IMR-90 (cell line): Measurements from ENCODE around the gene LRRC7. TPM values are rescaled to one million over a fixed set of nuclear protein-coding genes. Genes with fewer than 3 reads are reported as not detected.

Experiments used
- ATAC-seq: fragments of 200-7000 bp; cut with Tn5 transposase; 2 replicates; pipeline ENCODE4 v1.9.1; 2020; ENCODE audit warnings: low read depth, mild to moderate bottlenecking, moderate library complexity
- BruUV-seq: library from RNA; stranded (reverse); fragments of 400-500 nt; replicated peaks from 2 replicates; lab custom pipeline; 2021; lab: Mats Ljungman, UMichigan
- CTCF ChIA-PET: fragments of 300-600 bp; formaldehyde crosslinking; extraction: SDS; loops from one replicate; lab custom pipeline; 2021; ENCODE audit warnings: antibody characterized with exemption; lab: Yijun Ruan, JAX
- POLR2A ChIA-PET: fragments of 300-600 bp; sonication (Branson Sonifier 250); formaldehyde crosslinking; loops from one replicate; lab custom pipeline; 2022; ENCODE audit warnings: antibody characterized with exemption; ENCODE audit not compliant: unreplicated experiment; lab: Charles Lee
- DNase-seq: peaks from one replicate; pipeline ENCODE4 v3.0.0; 2013
- H2AFZ ChIP-seq: replicated peaks from 2 replicates; pipeline ENCODE3; 2013; ENCODE audit warnings: low read length, mild to moderate bottlenecking; ENCODE audit not compliant: poor library complexity
- H2AK5ac ChIP-seq: 2 replicates; pipeline ENCODE4 v1.6.1; 2013; ENCODE audit warnings: low read depth, low read length, inconsistent platforms
- H2AK9ac ChIP-seq: replicated peaks from 2 replicates; pipeline ENCODE3; 2013; ENCODE audit warnings: mild to moderate bottlenecking, low read depth, low read length, moderate library complexity; ENCODE audit not compliant: poor library complexity
- H2BK120ac ChIP-seq: 2 replicates; pipeline ENCODE4 v1.6.1; 2013; ENCODE audit warnings: low read depth, low read length, inconsistent platforms
- H2BK15ac ChIP-seq: 3 replicates; pipeline ENCODE4 v1.6.1; 2013; ENCODE audit warnings: low read depth, low read length, inconsistent platforms
- H2BK20ac ChIP-seq: 2 replicates; pipeline ENCODE4 v1.6.1; 2013; ENCODE audit warnings: low read depth, mild to moderate bottlenecking, inconsistent platforms, low read length, moderate library complexity
- H2BK5ac ChIP-seq: 2 replicates; pipeline ENCODE4 v1.6.1; 2013; ENCODE audit warnings: mild to moderate bottlenecking, low read depth, low read length, inconsistent platforms; ENCODE audit not compliant: poor library complexity, severe bottlenecking
- H3K14ac ChIP-seq: replicated peaks from 2 replicates; pipeline ENCODE4 v1.6.1; 2013; ENCODE audit warnings: low read depth, low read length, inconsistent platforms
- H3K18ac ChIP-seq: 2 replicates; pipeline ENCODE4 v1.6.1; 2013; ENCODE audit warnings: low read depth, low read length, control low read depth
- H3K23ac ChIP-seq: 2 replicates; pipeline ENCODE4 v1.6.1; 2013; ENCODE audit warnings: low read depth, low read length, inconsistent platforms
- H3K27ac ChIP-seq: 2 replicates; pipeline ENCODE4 v1.5.1; 2013; ENCODE audit warnings: mild to moderate bottlenecking, control low read depth, low read length; ENCODE audit not compliant: insufficient read depth
- H3K27me3 ChIP-seq: 2 replicates; pipeline ENCODE4 v1.6.1; 2013; ENCODE audit warnings: low read length; ENCODE audit not compliant: control insufficient read depth, insufficient read depth
- H3K36me3 ChIP-seq: 2 replicates; pipeline ENCODE4 v1.6.1; 2013; ENCODE audit warnings: low read length, mixed read lengths; ENCODE audit not compliant: control insufficient read depth, insufficient read depth
- H3K4ac ChIP-seq: 2 replicates; pipeline ENCODE4 v1.6.1; 2013; ENCODE audit warnings: low read depth, low read length, inconsistent platforms
- H3K4me1 ChIP-seq: 2 replicates; pipeline ENCODE4 v1.6.1; 2013; ENCODE audit warnings: low read length, mixed read lengths; ENCODE audit not compliant: control insufficient read depth, insufficient read depth
- H3K4me2 ChIP-seq: 2 replicates; pipeline ENCODE4 v1.6.1; 2013; ENCODE audit warnings: low read depth, mild to moderate bottlenecking, control low read depth, low read length, moderate library complexity
- H3K4me3 ChIP-seq: 2 replicates; pipeline ENCODE4 v1.5.1; 2013; ENCODE audit warnings: low read depth, mild to moderate bottlenecking, control low read depth, low read length, moderate library complexity; ENCODE audit not compliant: insufficient read depth
- H3K56ac ChIP-seq: 2 replicates; pipeline ENCODE4 v1.6.1; 2013; ENCODE audit warnings: low read length, inconsistent platforms; ENCODE audit not compliant: insufficient read depth; ENCODE audit errors: extremely low read depth
- H3K79me1 ChIP-seq, 2 experiments: 2 replicates each; pipeline ENCODE4 v1.6.1; 2013; ENCODE audit warnings: low read length in 2 of 2, inconsistent platforms in 1 of 2, low read depth in 1 of 2
- H3K9ac ChIP-seq: 2 replicates; pipeline ENCODE4 v1.6.1; 2013; ENCODE audit warnings: low read depth, low read length, control low read depth
- H3K9me1 ChIP-seq: 2 replicates; pipeline ENCODE4 v1.6.1; 2013; ENCODE audit warnings: low read length, inconsistent platforms; ENCODE audit not compliant: insufficient read depth
- H3K9me3 ChIP-seq: 2 replicates; pipeline ENCODE4 v1.6.1; 2013; ENCODE audit warnings: low read length; ENCODE audit not compliant: control insufficient read depth, insufficient read depth
- H4K20me1 ChIP-seq: 2 replicates; pipeline ENCODE4 v1.6.1; 2013; ENCODE audit warnings: low read length, inconsistent platforms; ENCODE audit not compliant: insufficient read depth
- H4K5ac ChIP-seq: 2 replicates; pipeline ENCODE4 v1.6.1; 2013; ENCODE audit warnings: mild to moderate bottlenecking, low read depth, low read length, control low read depth
- H4K8ac ChIP-seq, 2 experiments: 2 replicates each; pipeline ENCODE4 v1.6.1; 2013; ENCODE audit warnings: low read depth in 2 of 2, low read length in 2 of 2, control low read depth in 1 of 2, inconsistent platforms in 1 of 2
- H4K91ac ChIP-seq: 2 replicates; pipeline ENCODE4 v1.6.1; 2013; ENCODE audit warnings: low read depth, low read length, inconsistent platforms; ENCODE audit not compliant: insufficient read depth
- CEBPB ChIP-seq: IDR thresholded peaks from 2 replicates; pipeline ENCODE4 v1.6.1; 2012; ENCODE audit warnings: low read depth, low read length, improper control_type of control experiment
- CHD1 ChIP-seq: IDR thresholded peaks from 2 replicates; pipeline ENCODE4 v1.6.1; 2012; ENCODE audit warnings: low read depth, low read length, improper control_type of control experiment
- CTCF ChIP-seq: conservative IDR thresholded peaks from 2 replicates; pipeline ENCODE4 v1.5.1; 2012; ENCODE audit warnings: mild to moderate bottlenecking, low read depth, low read length, improper control_type of control experiment
- ELK1 ChIP-seq: fragments of 150-350 bp; IDR thresholded peaks from 2 replicates; pipeline ENCODE4 v1.6.1; 2016; ENCODE audit warnings: low read depth, mild to moderate bottlenecking, low read length, moderate library complexity, borderline replicate concordance
- FOS ChIP-seq: fragments of 150-350 bp; IDR thresholded peaks from 2 replicates; pipeline ENCODE4 v1.6.1; 2016; ENCODE audit warnings: low read depth, low read length
- MAFK ChIP-seq: IDR thresholded peaks from 2 replicates; pipeline ENCODE4 v1.6.1; 2012; ENCODE audit warnings: low read depth, low read length, improper control_type of control experiment
- MAZ ChIP-seq: IDR thresholded peaks from 2 replicates; pipeline ENCODE4 v1.6.1; 2012; ENCODE audit warnings: low read depth, mild to moderate bottlenecking, low read length, improper control_type of control experiment, moderate library complexity, borderline replicate concordance
- POLR2A ChIP-seq: IDR thresholded peaks from 2 replicates; pipeline ENCODE4 v1.6.1; 2012; ENCODE audit warnings: mild to moderate bottlenecking, low read depth, low read length
- RFX5 ChIP-seq: IDR thresholded peaks from 2 replicates; pipeline ENCODE4 v1.8.0; 2012; ENCODE audit warnings: low read depth, mild to moderate bottlenecking, low read length, moderate library complexity
- SMC3 ChIP-seq: fragments of 150-350 bp; IDR thresholded peaks from 2 replicates; pipeline ENCODE4 v1.6.1; 2016; ENCODE audit warnings: low read depth, mild to moderate bottlenecking, antibody characterized with exemption, low read length, moderate library complexity
- WGBS, 2 experiments: methylation state at CpG; one replicate each; pipeline versions ENCODE4 v1.1.5 to v1.1.7; 2013; ENCODE audit warnings: missing lambda C conversion rate in 2 of 2; ENCODE audit not compliant: insufficient read length in 1 of 2; ENCODE audit errors: extremely low coverage in 2 of 2; 5-methylcytosine and 5-hydroxymethylcytosine counted together
- dilution Hi-C: fragments of 300-500 bp; cut with HindIII; formaldehyde crosslinking; loops from one replicate; pipeline ENCODE4 v1.14.3; 2018; ENCODE audit warnings: low sequenced_read_pairs; ENCODE audit not compliant: unreplicated experiment
- in situ Hi-C: fragments of 300-500 bp; cut with MboI; formaldehyde crosslinking; loops from 3 replicates; pipeline ENCODE4 v1.14.3; 2019; ENCODE audit warnings: low sequenced_read_pairs, inconsistent platforms, mixed read lengths
- intact Hi-C: fragments of 100-400 bp; cut with micrococcal nuclease; formaldehyde crosslinking; loops from 2 replicates; pipeline ENCODE4 v1.10.0; 2022
- polyA plus RNA-seq, 3 experiments: library from polyadenylated mRNA; depleted of rRNA; stranded (reverse); fragments of >200 nt; gene quantifications; 2 replicates each; pipeline ENCODE4 v1.2.3, GENCODE V29; 2012; ENCODE audit warnings: low replicate concordance in 1 of 3
- total RNA-seq: library from RNA; depleted of rRNA; stranded (reverse); fragments of >200 nt; gene quantifications from 2 replicates; pipeline ENCODE4 v1.2.3, GENCODE V29; 2012

Gene LRRC7
- total and polyA plus RNA-seq, 2 of the 4 experiments (the other 2 are of a cell fraction) = under 0.01 to 0.02 TPM

DNA sequence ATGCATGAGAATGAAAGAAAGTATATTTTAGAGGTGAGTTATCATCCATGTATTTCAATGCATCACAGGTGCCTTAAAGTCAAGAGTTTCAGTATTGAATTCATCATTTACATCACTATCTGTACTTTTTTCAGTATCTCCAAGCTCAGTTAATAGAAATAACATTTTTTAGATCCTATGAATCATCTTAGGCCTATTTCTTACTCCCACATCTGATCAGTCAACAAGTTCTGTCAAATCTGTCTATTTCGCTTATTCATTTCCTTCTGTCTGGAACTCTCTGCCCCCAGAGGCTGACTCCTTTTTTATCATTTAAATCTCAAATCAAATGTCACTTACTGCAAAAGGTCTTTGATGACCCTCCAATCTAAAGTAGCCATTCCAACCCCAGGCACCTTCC is 295.2 kb downstream of the LRRC7 start:
- H2AK5ac ChIP-seq = no peak overlapping the region
- CTCF ChIA-PET = no interaction called here
- DNase-seq = no peak
- H3K27me3 ChIP-seq = no peaks in the 10 kb centered on the region
- TF ChIP-seq CEBPB (no peak), FOS (no peak), POLR2A (no peak), CHD1 (no peak), MAZ (no peak), SMC3 (no peak), MAFK (no peak), CTCF (no peak), ELK1 (no peak), RFX5 (no peak)
- no TSS peak for BruUV-seq
- no peak for ATAC-seq
- no peaks in the 10 kb centered on the region for H3K9me3 ChIP-seq
- H2BK5ac ChIP-seq = no peak overlapping the region
- WGBS, 2 experiments = 86% methylated on average over 1 of the region's 1 CpG; no CpG with 5 or more reads in 1 of the 2 experiments
- H3K56ac ChIP-seq = no peak overlapping the region
- H3K27ac ChIP-seq = no peak overlapping the region
- H4K8ac ChIP-seq = no peak overlapping the region
- dilution Hi-C loops = no loop called here
- H3K4me2 ChIP-seq = no peak overlapping the region
- H2BK20ac ChIP-seq = no peak overlapping the region
- no peak overlapping the region for H3K4ac ChIP-seq
- no peak overlapping the region for H4K91ac ChIP-seq
- H2AK9ac ChIP-seq = no peak overlapping the region
- H3K4me1 ChIP-seq = no peaks in the 10 kb centered on the region
- no peak overlapping the region for H3K9ac ChIP-seq
- H2AFZ ChIP-seq = no peak overlapping the region
- H3K9me1 ChIP-seq = no peaks in the 10 kb centered on the region
- in situ Hi-C loops = no loop called here
- no peaks in the 10 kb centered on the region for H3K79me1 ChIP-seq
- no peak overlapping the region for H4K5ac ChIP-seq
- H3K18ac ChIP-seq = no peak overlapping the region
- no peak overlapping the region for H2BK15ac ChIP-seq
- H3K4me3 ChIP-seq = no peak overlapping the region
- no peak overlapping the region for H3K14ac ChIP-seq
- no peak overlapping the region for H2BK120ac ChIP-seq
- H3K23ac ChIP-seq = no peak overlapping the region
- H3K36me3 ChIP-seq = no peaks in the 10 kb centered on the region
- no peaks in the 10 kb centered on the region for H4K20me1 ChIP-seq
- POLR2A ChIA-PET = no interaction called here
- intact Hi-C loops = no loop called here
